GM18498 (cell line): ENCODE results near the gene SYT9.
"Not testable (repeated sequence)": the region's sequence is repeated elsewhere in the genome, so short reads cannot be mapped to it uniquely, and the experiment has no call there.

Experiments used
- ATAC-seq: cut with Tn5 transposase; IDR thresholded peaks from one replicate; pipeline ENCODE4 v1.9.1; 2021; ENCODE audit warnings: mild to moderate bottlenecking, moderate library complexity; ENCODE audit not compliant: unreplicated experiment

Gene SYT9

GRCh38 chr11:7499081-7499480 lies 247.4 kb downstream of the SYT9 start:
- no peak for ATAC-seq

DNA sequence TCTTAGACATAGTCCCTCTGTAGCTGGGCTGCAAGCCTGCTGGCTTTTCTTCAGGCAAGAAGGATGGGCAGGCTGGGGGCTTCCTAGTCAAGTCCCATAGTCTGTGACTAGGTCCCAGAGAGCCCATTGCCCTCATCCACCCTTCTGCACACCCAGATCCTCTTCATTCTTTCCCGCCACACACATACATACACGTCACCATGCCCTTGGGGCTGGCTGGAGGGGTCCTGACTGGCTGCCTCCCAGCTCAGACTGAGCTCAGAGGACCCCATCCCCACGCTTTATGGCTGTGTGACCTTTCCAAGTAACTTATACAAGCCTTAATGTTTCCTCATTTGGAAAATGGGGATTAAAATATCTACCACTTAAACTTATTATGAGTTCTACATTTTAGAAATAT lies 248.5 kb downstream of the SYT9 start:
- ATAC-seq = no peak

DNA sequence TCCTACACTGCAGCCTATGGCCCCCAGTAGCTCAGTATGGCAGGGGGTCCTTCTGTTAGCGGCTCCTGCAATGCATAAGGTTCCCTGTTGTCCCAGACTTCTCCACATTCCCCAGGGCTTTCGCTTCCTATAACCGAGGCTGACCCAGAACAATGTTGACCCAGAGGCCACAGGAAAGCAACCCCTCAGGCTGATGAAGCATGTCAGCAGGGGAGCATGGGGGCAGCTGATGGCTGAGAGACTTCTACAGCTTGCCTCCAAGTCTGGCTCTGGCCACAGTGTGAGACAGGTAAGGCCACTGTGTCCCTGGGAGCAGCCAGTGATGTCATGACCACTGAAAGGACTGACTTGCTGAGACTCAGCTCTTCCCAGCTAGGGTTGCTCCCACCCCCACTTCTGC lies 249.5 kb downstream of the SYT9 start:
- no peak for ATAC-seq

DNA sequence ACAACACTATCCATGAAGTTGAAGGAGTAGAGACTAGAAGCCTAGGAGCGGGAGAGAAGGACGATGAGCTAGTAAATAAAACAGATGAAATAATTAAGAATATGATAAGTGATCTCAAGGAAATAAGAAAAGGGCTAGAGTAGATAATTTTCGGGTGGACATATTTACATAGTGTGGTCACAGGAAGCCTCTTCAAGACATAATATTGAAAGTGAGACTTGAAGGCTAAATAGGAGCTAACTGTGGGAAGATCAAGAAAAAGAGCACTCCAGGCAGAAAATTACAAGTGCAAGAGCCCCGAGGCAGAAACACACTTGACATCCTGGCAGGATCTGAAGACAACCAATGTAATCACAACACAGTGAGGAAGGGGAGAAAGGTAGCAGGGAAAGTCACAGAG lies 250.2 kb downstream of the SYT9 start:
- ATAC-seq = peak; percentile 54

- no peak for ATAC-seq
Measured at GRCh38 chr11:7506243-7506642, 254.5 kb downstream of the SYT9 start.

- ATAC-seq = no peak
Measured at GRCh38 chr11:7508087-7508486, 256.4 kb downstream of the SYT9 start.

DNA sequence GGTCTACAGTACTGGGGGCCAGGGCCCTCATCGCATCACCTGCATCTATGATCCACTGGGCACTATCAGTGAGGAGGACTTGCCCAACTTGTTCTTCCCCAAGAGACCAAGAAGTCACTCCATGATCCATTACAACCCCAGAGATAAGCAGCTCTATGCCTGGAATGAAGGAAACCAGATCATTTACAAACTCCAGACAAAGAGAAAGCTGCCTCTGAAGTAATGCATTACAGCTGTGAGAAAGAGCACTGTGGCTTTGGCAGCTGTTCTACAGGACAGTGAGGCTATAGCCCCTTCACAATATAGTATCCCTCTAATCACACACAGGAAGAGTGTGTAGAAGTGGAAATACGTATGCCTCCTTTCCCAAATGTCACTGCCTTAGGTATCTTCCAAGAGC lies 258.3 kb downstream of the SYT9 start:
- no peak for ATAC-seq

DNA sequence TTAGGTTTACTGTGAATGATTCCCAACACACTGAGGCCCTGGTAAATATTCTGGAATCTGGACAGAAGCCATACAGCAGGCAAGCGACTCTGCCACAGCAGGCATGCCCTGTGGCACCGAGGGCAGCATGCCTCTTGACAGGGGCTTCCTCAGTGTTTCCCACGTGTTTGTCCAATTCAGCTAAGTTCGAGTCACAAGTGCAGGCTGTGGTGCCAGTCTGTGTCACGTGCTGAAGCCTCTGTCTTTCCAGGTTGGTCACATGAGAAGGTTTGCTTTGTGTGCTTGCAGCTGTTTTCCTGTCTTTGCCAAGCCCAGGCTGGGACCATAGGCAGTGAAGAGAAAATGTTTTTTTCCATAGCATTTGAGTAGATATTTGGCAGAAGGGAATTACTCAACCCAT lies 259.7 kb downstream of the SYT9 start:
- ATAC-seq = no peak

- ATAC-seq = peak; percentile 67
Measured at GRCh38 chr11:7512525-7513233, 261.0 kb downstream of the SYT9 start.

GRCh38 chr11:7513234-7514098 lies 261.8 kb downstream of the SYT9 start, which contains the start of gene PPFIBP2:
TSS of gene PPFIBP2 (plus strand) at chr11:7513999. CDS start at chr11:7549476, 35,477 bp downstream.
- peak; percentile 77 for ATAC-seq

GRCh38 chr11:7514099-7514591 lies 262.4 kb downstream of the SYT9 start:
- peak; percentile 6 for ATAC-seq

DNA sequence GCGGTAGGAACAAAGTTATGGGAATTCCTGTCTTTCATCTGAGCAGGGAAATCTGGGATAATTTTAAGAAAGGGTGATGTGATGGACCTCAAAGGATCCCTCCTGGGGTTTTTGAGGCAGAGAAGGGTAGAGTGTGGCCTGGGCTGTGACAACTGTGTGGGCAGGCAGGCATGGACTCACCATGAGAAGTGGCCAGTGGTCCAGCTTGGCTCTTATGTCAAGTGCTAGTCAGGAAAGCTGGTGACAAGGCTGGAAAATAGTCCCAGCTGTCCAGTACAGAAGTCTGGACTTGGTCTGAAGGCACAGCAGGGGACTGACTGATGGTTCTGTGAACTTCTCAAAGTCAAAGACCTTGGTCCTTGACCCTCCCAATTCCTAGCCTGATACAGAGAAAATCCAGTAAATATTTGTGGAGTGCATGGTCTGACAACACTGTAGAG lies 263.8 kb downstream of the SYT9 start:
- no peak for ATAC-seq

DNA sequence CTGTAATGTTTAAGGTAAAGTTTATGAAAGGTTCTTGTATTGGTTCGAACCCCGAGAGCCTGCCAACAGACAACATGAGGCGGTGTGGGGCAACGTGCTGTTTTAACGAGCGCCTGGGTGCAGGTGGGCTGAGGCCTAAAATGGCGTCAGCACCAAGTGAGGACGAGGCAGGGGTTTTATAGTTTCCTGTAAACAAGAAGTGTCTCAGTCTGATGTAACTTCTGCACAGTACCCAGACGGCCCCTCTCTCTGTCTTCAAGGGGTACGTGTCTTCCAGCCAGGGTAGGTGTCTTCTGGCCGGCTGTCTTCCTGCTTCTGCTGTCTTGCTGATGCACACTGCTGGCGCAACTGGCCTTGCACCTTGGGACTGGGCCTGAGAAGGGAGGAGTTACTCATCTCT lies 264.8 kb downstream of the SYT9 start:
- ATAC-seq = no peak

DNA sequence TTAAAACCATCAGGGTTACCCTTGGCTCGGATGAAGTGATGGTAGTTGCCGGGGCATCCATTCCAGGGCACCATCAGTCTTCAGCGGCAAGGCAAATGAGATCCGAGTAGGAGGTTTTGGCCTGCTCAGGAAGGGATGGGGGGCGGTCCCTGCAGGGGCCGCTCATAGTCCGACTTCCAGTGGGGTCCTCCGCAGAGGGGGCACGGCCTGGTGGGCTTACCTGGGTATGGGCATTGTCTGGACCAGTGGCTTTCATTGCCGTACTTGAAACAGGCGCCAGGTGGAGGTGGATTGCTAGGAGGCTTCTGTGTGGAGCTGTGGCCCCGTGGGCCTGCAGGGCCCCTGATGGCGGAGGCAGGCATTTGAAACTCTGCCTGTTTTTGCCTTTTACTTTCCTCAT lies 266.0 kb downstream of the SYT9 start:
- not testable (repeated sequence) for ATAC-seq
